A673 (cell line): ENCODE results near the gene NCOA7. TPM values are rescaled to one million over a fixed set of nuclear protein-coding genes. Genes with fewer than 3 reads are reported as not detected.

ENCODE experiments used
- BruUV-seq: library from RNA; stranded (reverse); fragments of 400-500 nt; replicated peaks from 2 replicates; lab custom pipeline; 2021; lab: Mats Ljungman, UMichigan
- CTCF ChIA-PET: fragments of 300-600 bp; sonication (Branson Sonifier 250); formaldehyde crosslinking; loops from one replicate; lab custom pipeline; 2022; ENCODE audit warnings: antibody characterized with exemption; lab: Charles Lee
- POLR2A ChIA-PET: fragments of 300-600 bp; sonication (Branson Sonifier 250); formaldehyde crosslinking; loops from one replicate; lab custom pipeline; 2022; ENCODE audit warnings: antibody characterized with exemption; ENCODE audit not compliant: low non-redundant PET; lab: Charles Lee
- DNase-seq: peaks from one replicate; pipeline ENCODE4 v3.0.0-alpha.2; 2015; ENCODE audit warnings: low spot score
- H3K27ac ChIP-seq: fragments of 200-600 bp; sonication (generic); 2 replicates; pipeline ENCODE4 v1.5.1; 2016; ENCODE audit warnings: mixed run types, low read depth, mild to moderate bottlenecking, mixed read lengths, antibody characterized with exemption, low read length; ENCODE audit not compliant: poor library complexity, severe bottlenecking
- H3K27me3 ChIP-seq: fragments of 200-600 bp; sonication (generic); replicated peaks from 2 replicates; pipeline ENCODE4 v1.6.1; 2017; ENCODE audit warnings: mixed run types, low read depth, mild to moderate bottlenecking, mixed read lengths, antibody characterized with exemption, low read length; ENCODE audit not compliant: insufficient read depth, poor library complexity
- H3K36me3 ChIP-seq: fragments of 200-600 bp; sonication (generic); 2 replicates; pipeline ENCODE4 v1.6.1; 2016; ENCODE audit warnings: mixed run types, mild to moderate bottlenecking, mixed read lengths, antibody characterized with exemption, low read length; ENCODE audit not compliant: insufficient read depth, poor library complexity, severe bottlenecking
- H3K4me1 ChIP-seq: fragments of 200-600 bp; sonication (generic); 2 replicates; pipeline ENCODE4 v1.6.1; 2017; ENCODE audit warnings: mixed run types, mild to moderate bottlenecking, mixed read lengths, antibody characterized with exemption, low read length; ENCODE audit not compliant: insufficient read depth, poor library complexity, severe bottlenecking
- H3K4me3 ChIP-seq: fragments of 200-600 bp; sonication (generic); 2 replicates; pipeline ENCODE4 v1.5.1; 2016; ENCODE audit warnings: low read depth, mixed run types, mild to moderate bottlenecking, mixed read lengths, low read length; ENCODE audit not compliant: poor library complexity, severe bottlenecking
- H3K9me3 ChIP-seq: fragments of 200-600 bp; sonication (generic); 2 replicates; pipeline ENCODE4 v1.6.1; 2016; ENCODE audit warnings: mixed run types, low read depth, mild to moderate bottlenecking, mixed read lengths, antibody characterized with exemption, low read length; ENCODE audit not compliant: poor library complexity, severe bottlenecking
- CTCF ChIP-seq: fragments of 300-800, 200-600 bp; sonication (generic); conservative IDR thresholded peaks from 2 replicates; pipeline ENCODE4 v1.5.1; 2017; ENCODE audit warnings: low read depth, mild to moderate bottlenecking, antibody characterized with exemption, low read length, moderate library complexity, mixed read lengths
- EZH2 ChIP-seq: fragments of 200-600 bp; sonication (generic); IDR thresholded peaks from 2 replicates; pipeline ENCODE4 v1.6.1; 2017; ENCODE audit warnings: borderline replicate concordance, low read depth, mild to moderate bottlenecking, mixed read lengths, antibody characterized with exemption, low read length; ENCODE audit not compliant: poor library complexity, severe bottlenecking
- intact Hi-C: fragments of 100-400 bp; cut with micrococcal nuclease; formaldehyde crosslinking; loops from one replicate; pipeline ENCODE4 v1.10.0; 2022; ENCODE audit not compliant: unreplicated experiment
- total RNA-seq: library from RNA; stranded (reverse); gene quantifications from 2 replicates; pipeline ENCODE4 v1.2.3, GENCODE V29; 2021

Gene NCOA7
- total RNA-seq, 1 experiment from 2014 or later: 33.5 TPM

- DNase-seq: no peak
- Histone ChIP-seq H3K4me3 (no peak overlapping the region), H3K27ac (no peak overlapping the region), H3K9me3 (no peaks in the 10 kb centered on the region), H3K36me3 (no peaks in the 10 kb centered on the region), H3K4me1 (peaks cover 8% of the 10 kb centered on the region), H3K27me3 (no peaks in the 10 kb centered on the region)
- TF ChIP-seq CTCF (no peak), EZH2 (no peak)
- intact Hi-C loops: no loop called here
- ChIA-PET CTCF (interaction anchor here (1.2 kb wide), 1 partner anchor 12 kb away, joined by 5 read pairs; the partner anchor contains the start of gene HINT3), POLR2A (no interaction called here)
- BruUV-seq: no TSS peak
Observed at GRCh38 chr6:125943528-125944433, 153.0 kb downstream of the NCOA7 start.

GRCh38 chr6:125944434-125944816, 153.7 kb downstream of the NCOA7 start:
- no peak for DNase-seq
- Histone ChIP-seq H3K27me3 (no peaks in the 10 kb centered on the region), H3K4me3 (no peak overlapping the region), H3K36me3 (no peaks in the 10 kb centered on the region), H3K4me1 (peaks cover 8% of the 10 kb centered on the region), H3K27ac (no peak overlapping the region), H3K9me3 (no peaks in the 10 kb centered on the region)
- POLR2A ChIA-PET: no interaction called here
- intact Hi-C loops: no loop called here
- CTCF ChIA-PET: interaction anchor here (1.2 kb wide), 1 partner anchor 12 kb away, joined by 6 read pairs; the partner anchor contains the start of gene HINT3
- no TSS peak for BruUV-seq
- TF ChIP-seq CTCF: no peak
- TF ChIP-seq EZH2: no peak

- H3K9me3 ChIP-seq: no peaks in the 10 kb centered on the region
- TF ChIP-seq EZH2 (no peak), CTCF (no peak)
- H3K4me1 ChIP-seq: peaks cover 8% of the 10 kb centered on the region
- ChIA-PET CTCF (interaction anchor here (1.2 kb wide), 1 partner anchor 11 kb away, joined by 6 read pairs; the partner anchor contains the start of gene HINT3), POLR2A (no interaction called here)
- no peaks in the 10 kb centered on the region for H3K27me3 ChIP-seq
- intact Hi-C loops: no loop called here
- DNase-seq: no peak
- no peaks in the 10 kb centered on the region for H3K36me3 ChIP-seq
- H3K4me3 ChIP-seq: no peak overlapping the region
- BruUV-seq: no TSS peak
- no peak overlapping the region for H3K27ac ChIP-seq
Observed at GRCh38 chr6:125944896-125945295, 154.1 kb downstream of the NCOA7 start.
